ENCODE measurements around the gene LCP1. TPM values are rescaled to one million over a fixed set of nuclear protein-coding genes. Genes with fewer than 3 reads are reported as not detected.

LCP1 gene
- total RNA-seq, 1 donor from 2014 or later = 83.1 TPM

GRCh38 chr13:46077265-46077664 lies 104.7 kb downstream of the LCP1 start:
- Histone ChIP-seq H3K36me3 (ENCODE audit: control insufficient read depth, insufficient read depth, low read length) (no peaks in the 10 kb centered on the region), H3K4me3 (ENCODE audit: low read depth, low read length) (no peak overlapping the region), H3K27me3 (ENCODE audit: control insufficient read depth, insufficient read depth, low read length) (no peaks in the 10 kb centered on the region)
- no peak for DNase-seq (ENCODE audit: low read depth)
- no peak for TF ChIP-seq CTCF (IDR thresholded peaks at IDR 0.05; ENCODE audit: insufficient read depth, low read length, poor library complexity, severe bottlenecking)

- Histone ChIP-seq H3K27me3 (ENCODE audit: control insufficient read depth, insufficient read depth, low read length) (no peaks in the 10 kb centered on the region), H3K36me3 (ENCODE audit: control insufficient read depth, insufficient read depth, low read length) (no peaks in the 10 kb centered on the region), H3K4me3 (ENCODE audit: low read depth, low read length) (no peak overlapping the region)
- TF ChIP-seq CTCF (IDR thresholded peaks at IDR 0.05; ENCODE audit: insufficient read depth, low read length, poor library complexity, severe bottlenecking) = no peak
- DNase-seq (ENCODE audit: low read depth) = no peak
Observed at GRCh38 chr13:46076827-46077226, 105.2 kb downstream of the LCP1 start.

Other genes starting within 250 kb of the LCP1 start
- gene ZC3H13, start 129.4 kb downstream of the LCP1 start, total RNA-seq = 19.0 and 20.3 TPM in 2 replicates
- gene CPB2, start 77.1 kb downstream of the LCP1 start, total RNA-seq = not detected in 2 replicates
- 0.34 and 0.42 TPM in 2 replicates for gene LRRC63, start 29.8 kb upstream of the LCP1 start, total RNA-seq
- gene RUBCNL, start 205.1 kb upstream of the LCP1 start, total RNA-seq = 1.8 and 5.5 TPM in 2 replicates